Panc1 (cell line): ENCODE measurements around the gene NOTCH2. TPM values are rescaled to one million over a fixed set of nuclear protein-coding genes. Genes with fewer than 3 reads are reported as not detected.

ENCODE experiments used
- ATAC-seq: fragments of 200-7000 bp; cut with Tn5 transposase; 2 replicates; pipeline ENCODE4 v1.9.1; 2020; ENCODE audit warnings: mild to moderate bottlenecking, moderate library complexity
- BruUV-seq: library from RNA; stranded (reverse); fragments of 400-500 nt; replicated peaks from 2 replicates; lab custom pipeline; 2021; lab: Mats Ljungman, UMichigan
- CTCF ChIA-PET: fragments of 300-600 bp; sonication (Branson Sonifier 250); formaldehyde crosslinking; loops from one replicate; lab custom pipeline; 2022; ENCODE audit warnings: antibody characterized with exemption; lab: Charles Lee
- POLR2A ChIA-PET: fragments of 300-600 bp; sonication (Branson Sonifier 250); formaldehyde crosslinking; loops from one replicate; lab custom pipeline; 2022; ENCODE audit warnings: antibody characterized with exemption; lab: Charles Lee
- DNase-seq: peaks from one replicate; pipeline ENCODE4 v3.0.0-alpha.2; 2010; ENCODE audit warnings: low read depth, low spot score
- H3K27ac ChIP-seq: 2 replicates; pipeline ENCODE4 v1.5.1; 2011; ENCODE audit warnings: mild to moderate bottlenecking, low read length, inconsistent platforms
- H3K27me3 ChIP-seq: fragments of 200-500 bp; sonication (Bioruptor generic); 2 replicates; pipeline ENCODE4 v1.6.0; 2014; ENCODE audit warnings: low read length, inconsistent platforms; ENCODE audit not compliant: control insufficient read depth, insufficient read depth
- H3K36me3 ChIP-seq: fragments of 200-500 bp; sonication (Bioruptor generic); 2 replicates; pipeline ENCODE4 v1.5.1; 2014; ENCODE audit warnings: inconsistent platforms, mild to moderate bottlenecking, low read length, moderate library complexity; ENCODE audit not compliant: control insufficient read depth, insufficient read depth
- H3K4me1 ChIP-seq: 2 replicates; pipeline ENCODE4 v1.5.1; 2011; ENCODE audit warnings: inconsistent platforms, mild to moderate bottlenecking, low read length, moderate library complexity; ENCODE audit not compliant: control insufficient read depth, insufficient read depth
- H3K4me3 ChIP-seq, 2 experiments: 2 replicates each; pipeline ENCODE4 v1.5.1; 2011 to 2012; ENCODE audit warnings: low read depth in 2 of 2, low read length in 2 of 2, mild to moderate bottlenecking in 2 of 2, inconsistent platforms in 1 of 2, moderate library complexity in 1 of 2
- H3K9me3 ChIP-seq: fragments of 200-500 bp; sonication (Bioruptor generic); 2 replicates; pipeline ENCODE4 v1.5.1; 2014; ENCODE audit warnings: low read depth, mild to moderate bottlenecking, inconsistent platforms, low read length, moderate library complexity; ENCODE audit not compliant: control insufficient read depth, insufficient read depth
- CTCF ChIP-seq: fragments of 450-650 bp; IDR thresholded peaks from 2 replicates; pipeline ENCODE4 v1.5.1; 2017; ENCODE audit warnings: mild to moderate bottlenecking
- POLR2AphosphoS5 ChIP-seq: IDR thresholded peaks from 2 replicates; pipeline ENCODE4 v1.6.1; 2012; ENCODE audit warnings: mild to moderate bottlenecking, low read depth, low read length, moderate library complexity
- REST ChIP-seq, 2 experiments: IDR thresholded peaks; 2 replicates each; pipeline ENCODE4 v1.6.1; 2011 to 2012; ENCODE audit warnings: low read depth in 2 of 2, control low read depth in 1 of 2, low read length in 1 of 2, mild to moderate bottlenecking in 1 of 2, moderate library complexity in 1 of 2; ENCODE audit not compliant: insufficient read depth in 1 of 2
- SIN3A ChIP-seq: IDR thresholded peaks from 2 replicates; pipeline ENCODE4 v1.6.1; 2012; ENCODE audit warnings: low read depth, mild to moderate bottlenecking, low read length, moderate library complexity, borderline replicate concordance; ENCODE audit not compliant: insufficient read depth
- TCF7L2 ChIP-seq: IDR thresholded peaks from 2 replicates; pipeline ENCODE4 v1.6.1; 2011; ENCODE audit warnings: mild to moderate bottlenecking, low read depth, low read length, inconsistent platforms
- in situ Hi-C: cut with HindIII; loops from 2 replicates; pipeline ENCODE4 v1.10.0; 2016; ENCODE audit warnings: low sequenced_read_pairs, low pct_unique_long_range_greater_than_20kb
- intact Hi-C: fragments of 100-400 bp; cut with micrococcal nuclease; formaldehyde crosslinking; loops from one replicate; pipeline ENCODE4 v1.10.0; 2022; ENCODE audit not compliant: unreplicated experiment
- total RNA-seq: library from RNA; stranded (reverse); gene quantifications from one replicate; pipeline ENCODE4 v1.2.1, GENCODE V29; 2021; ENCODE audit not compliant: unreplicated experiment

NOTCH2 gene
- total RNA-seq, 1 experiment from 2014 or later: 191 TPM

DNA sequence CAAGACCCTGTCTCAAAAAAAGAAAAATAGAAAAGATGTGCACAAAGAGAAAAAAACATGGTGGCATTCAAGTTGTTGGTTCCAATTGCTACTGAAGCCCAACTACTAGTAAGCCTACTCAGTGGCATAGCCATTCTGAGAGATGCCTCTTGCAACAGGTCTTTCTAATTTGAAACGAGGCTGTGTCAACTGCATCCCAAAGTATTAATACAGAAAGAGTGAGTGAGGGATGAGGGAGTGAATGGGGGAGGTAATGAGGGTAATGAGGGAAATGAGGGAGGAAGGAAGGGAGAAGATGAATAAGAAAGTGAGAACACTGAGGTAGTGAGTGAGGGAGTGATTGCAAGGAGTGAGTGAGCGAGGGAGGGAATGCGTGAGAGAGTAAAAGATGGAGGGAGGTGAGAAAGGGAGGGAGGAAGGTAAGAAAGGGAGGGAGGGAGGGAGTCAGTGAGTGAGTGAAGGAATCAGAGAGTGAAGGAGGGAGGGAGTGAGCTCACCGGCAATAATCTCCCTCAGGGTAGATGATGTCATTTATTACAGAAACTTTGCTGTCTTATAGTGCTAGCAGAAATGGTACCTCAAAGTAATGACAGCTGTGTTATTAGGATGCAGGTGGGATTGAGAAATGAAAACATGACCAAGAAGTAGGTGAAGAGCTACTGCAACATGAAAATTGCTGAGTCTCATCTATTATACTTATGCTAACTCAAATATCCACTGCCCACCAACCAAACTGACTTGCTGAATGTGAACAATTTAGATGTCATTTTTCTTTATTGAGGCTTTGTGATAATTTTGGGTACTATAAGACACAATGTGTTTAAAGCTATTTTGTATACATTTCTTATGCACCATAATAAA, 97.5 kb downstream of the NOTCH2 start:
- DNase-seq (no peak), ATAC-seq (no peak)
- no TSS peak for BruUV-seq
- ChIA-PET CTCF (no interaction called here), POLR2A (interaction anchor here (1.0 kb wide), 1 partner anchor 15 kb away, joined by 3 read pairs; no protein-coding TSS in a partner anchor)
- H3K27me3 ChIP-seq: no peaks in the 10 kb centered on the region
- H3K36me3 ChIP-seq: peaks cover 8% of the 10 kb centered on the region
- intact Hi-C loops: no loop called here
- TF ChIP-seq TCF7L2 (no peak), POLR2AphosphoS5 (no peak), REST (IDR thresholded peaks at IDR 0.05; ENCODE audit: insufficient read depth in 1 of 2, low read depth in 2 of 2, low read length in 1 of 2) (no peak), SIN3A (no peak), CTCF (no peak)
- no peak overlapping the region for H3K4me3 ChIP-seq
- in situ Hi-C loops: no loop called here
- no peak overlapping the region for H3K27ac ChIP-seq
- no peaks in the 10 kb centered on the region for H3K4me1 ChIP-seq
- H3K9me3 ChIP-seq: no peaks in the 10 kb centered on the region

GRCh38 chr1:119968601-119969000, 100.9 kb downstream of the NOTCH2 start:
- POLR2A ChIA-PET: no interaction called here
- no peak overlapping the region for H3K27ac ChIP-seq
- no peak for TF ChIP-seq CTCF
- peaks cover 37% of the 10 kb centered on the region for H3K36me3 ChIP-seq
- no TSS peak for BruUV-seq
- intact Hi-C loops (no loop called here), in situ Hi-C loops (no loop called here)
- H3K27me3 ChIP-seq: no peaks in the 10 kb centered on the region
- ATAC-seq: no peak
- no peaks in the 10 kb centered on the region for H3K4me1 ChIP-seq
- no peak for DNase-seq
- H3K9me3 ChIP-seq: no peaks in the 10 kb centered on the region
- H3K4me3 ChIP-seq: no peak overlapping the region
- CTCF ChIA-PET: no interaction called here
